Measurements from ENCODE around the gene COBL. TPM values are rescaled to one million over a fixed set of nuclear protein-coding genes. Genes with fewer than 3 reads are reported as not detected.

Gene COBL
- total RNA-seq, 4 donors from 2014 or later, result 17.2 to 59.7 (median 31.0) TPM

DNA sequence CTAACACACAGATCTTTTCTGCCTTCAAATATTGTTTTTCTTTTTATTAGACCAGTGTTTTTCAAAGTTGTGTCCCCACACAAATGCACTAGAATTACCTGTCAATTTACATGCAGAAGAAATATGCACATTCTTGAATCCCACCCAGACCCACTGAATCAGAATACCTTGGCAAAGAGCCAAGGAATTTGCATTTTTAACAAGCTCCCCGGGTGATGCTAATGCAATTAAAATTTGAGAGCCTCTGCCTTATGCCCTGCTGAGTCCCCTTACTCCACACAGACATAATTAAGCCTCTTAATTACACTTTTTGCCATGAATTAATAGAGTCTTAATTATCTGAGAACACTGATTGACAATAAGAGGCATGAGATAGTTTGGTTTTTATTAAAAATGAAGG, 332.8 kb downstream of the COBL start:
- H3K4me1 ChIP-seq, result no peaks in the 10 kb centered on the region
- H3K9me3 ChIP-seq, result peaks cover 0 to 2% (median 0%) of the 10 kb centered on the region in 3 donors
- no peak for ATAC-seq
- H3K4me3 ChIP-seq, result no peak overlapping the region
- TF ChIP-seq, protein P1, sequence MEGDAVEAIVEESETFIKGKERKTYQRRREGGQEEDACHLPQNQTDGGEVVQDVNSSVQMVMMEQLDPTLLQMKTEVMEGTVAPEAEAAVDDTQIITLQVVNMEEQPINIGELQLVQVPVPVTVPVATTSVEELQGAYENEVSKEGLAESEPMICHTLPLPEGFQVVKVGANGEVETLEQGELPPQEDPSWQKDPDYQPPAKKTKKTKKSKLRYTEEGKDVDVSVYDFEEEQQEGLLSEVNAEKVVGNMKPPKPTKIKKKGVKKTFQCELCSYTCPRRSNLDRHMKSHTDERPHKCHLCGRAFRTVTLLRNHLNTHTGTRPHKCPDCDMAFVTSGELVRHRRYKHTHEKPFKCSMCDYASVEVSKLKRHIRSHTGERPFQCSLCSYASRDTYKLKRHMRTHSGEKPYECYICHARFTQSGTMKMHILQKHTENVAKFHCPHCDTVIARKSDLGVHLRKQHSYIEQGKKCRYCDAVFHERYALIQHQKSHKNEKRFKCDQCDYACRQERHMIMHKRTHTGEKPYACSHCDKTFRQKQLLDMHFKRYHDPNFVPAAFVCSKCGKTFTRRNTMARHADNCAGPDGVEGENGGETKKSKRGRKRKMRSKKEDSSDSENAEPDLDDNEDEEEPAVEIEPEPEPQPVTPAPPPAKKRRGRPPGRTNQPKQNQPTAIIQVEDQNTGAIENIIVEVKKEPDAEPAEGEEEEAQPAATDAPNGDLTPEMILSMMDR (IDR thresholded peaks at IDR 0.05), result no peak
- no peak for TF ChIP-seq POLR2A (IDR thresholded peaks at IDR 0.05)
- TF ChIP-seq POLR2AphosphoS5 (IDR thresholded peaks at IDR 0.05), result no peak
- no peak for TF ChIP-seq EP300 (IDR thresholded peaks at IDR 0.05)
- WGBS, 2 donors (ENCODE audit: low coverage in 1 of 2), result 0% methylated on average over 1 of the region's 1 CpG; no CpG with 5 or more reads in 1 of the 2 donors
- H3K27ac ChIP-seq, result no peak overlapping the region
- no peaks in the 10 kb centered on the region for H3K36me3 ChIP-seq
- peaks cover 8% of the 10 kb centered on the region for H3K27me3 ChIP-seq

DNA sequence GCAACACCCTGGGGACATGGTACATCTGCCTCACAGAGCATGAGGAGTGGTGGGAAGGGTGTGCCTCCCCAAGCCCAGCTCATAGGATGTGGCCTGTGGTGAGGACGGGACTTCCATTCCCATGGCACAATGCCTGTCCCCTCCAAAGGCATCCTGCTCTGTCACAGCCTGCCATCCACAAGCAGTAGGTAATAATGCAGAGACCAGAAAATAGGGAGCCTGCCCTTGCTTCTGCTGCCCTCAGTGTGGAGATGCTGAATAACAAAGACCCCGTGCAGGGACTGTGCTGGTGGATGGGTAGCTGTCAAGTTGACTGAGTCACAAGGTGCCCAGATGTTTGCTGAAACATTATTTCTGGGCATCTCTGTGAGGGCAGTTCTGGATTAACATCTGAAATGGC, 334.0 kb downstream of the COBL start:
- no peak overlapping the region for H3K27ac ChIP-seq
- H3K27me3 ChIP-seq, result peaks cover 8% of the 10 kb centered on the region
- no peak overlapping the region for H3K4me3 ChIP-seq
- 63% methylated on average over 1 of the region's 2 CpGs; no CpG with 5 or more reads in 1 of the 2 donors for WGBS, 2 donors (ENCODE audit: low coverage in 1 of 2)
- no peak for ATAC-seq
- no peaks in the 10 kb centered on the region for H3K36me3 ChIP-seq
- TF ChIP-seq, protein P1 (IDR thresholded peaks at IDR 0.05), result no peak
- TF ChIP-seq POLR2A (IDR thresholded peaks at IDR 0.05) (no peak), POLR2AphosphoS5 (IDR thresholded peaks at IDR 0.05) (no peak), EP300 (IDR thresholded peaks at IDR 0.05) (no peak)
- H3K9me3 ChIP-seq, result peaks cover 0 to 6% (median 0%) of the 10 kb centered on the region in 3 donors
- H3K4me1 ChIP-seq, result no peaks in the 10 kb centered on the region

DNA sequence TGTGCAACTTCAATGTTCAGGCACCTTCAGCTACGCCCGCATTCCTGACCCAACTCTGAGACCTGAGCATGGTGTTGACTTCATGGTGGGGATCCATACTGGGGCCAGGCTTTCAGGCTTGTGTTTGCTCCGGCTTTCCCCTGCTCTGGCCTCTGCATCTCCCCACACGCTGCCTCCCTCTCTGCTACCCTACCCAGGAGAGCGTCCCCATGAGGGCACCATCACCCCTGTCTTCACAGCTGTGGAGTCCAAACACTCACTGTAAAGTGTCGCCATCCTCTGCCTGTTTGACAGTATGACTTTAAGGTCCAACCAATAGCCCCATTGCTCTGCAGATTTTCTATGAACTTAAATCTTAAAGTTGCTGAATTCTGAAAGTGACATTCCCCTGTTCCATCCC, 334.9 kb downstream of the COBL start:
- Histone ChIP-seq H3K27ac (no peak overlapping the region), H3K27me3 (peaks cover 8% of the 10 kb centered on the region), H3K4me1 (no peaks in the 10 kb centered on the region), H3K9me3 (peaks cover 0 to 6% (median 0%) of the 10 kb centered on the region in 3 donors), H3K36me3 (no peaks in the 10 kb centered on the region), H3K4me3 (no peak overlapping the region)
- no peak for ATAC-seq
- WGBS, 2 donors (ENCODE audit: low coverage in 1 of 2), result 86 to 89% methylated on average over 5 to 6 of the region's 6 CpGs
- no peak for TF ChIP-seq POLR2AphosphoS5 (IDR thresholded peaks at IDR 0.05)
- TF ChIP-seq POLR2A (IDR thresholded peaks at IDR 0.05), result no peak
- TF ChIP-seq, protein P1 (IDR thresholded peaks at IDR 0.05), result no peak
- TF ChIP-seq EP300 (IDR thresholded peaks at IDR 0.05), result no peak

DNA sequence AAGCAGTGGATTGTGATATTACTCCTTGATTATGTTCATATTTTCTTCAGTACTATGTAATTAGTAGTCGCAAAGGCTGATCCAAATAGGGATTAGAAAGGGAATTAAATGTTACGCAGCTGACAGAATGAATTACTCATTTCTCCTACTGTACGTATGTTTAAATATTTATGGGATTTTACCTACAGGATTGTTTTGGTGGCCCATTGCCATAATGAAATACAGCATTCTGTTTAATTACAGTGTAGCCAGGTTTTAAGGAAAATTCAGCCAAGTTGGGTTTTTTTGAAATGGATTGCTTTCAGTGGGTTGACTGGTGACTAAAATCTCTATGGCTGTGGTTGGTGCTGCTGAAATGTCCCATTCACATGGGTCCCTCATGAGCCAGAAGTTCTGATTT, 336.2 kb downstream of the COBL start:
- TF ChIP-seq POLR2AphosphoS5 (IDR thresholded peaks at IDR 0.05) (no peak), EP300 (IDR thresholded peaks at IDR 0.05) (no peak), POLR2A (IDR thresholded peaks at IDR 0.05) (no peak)
- TF ChIP-seq, protein P1 (IDR thresholded peaks at IDR 0.05), result no peak
- Histone ChIP-seq H3K27me3 (peaks cover 8% of the 10 kb centered on the region), H3K9me3 (peaks cover 0 to 16% (median 0%) of the 10 kb centered on the region in 3 donors), H3K4me1 (no peaks in the 10 kb centered on the region), H3K36me3 (no peaks in the 10 kb centered on the region), H3K27ac (no peak overlapping the region), H3K4me3 (no peak overlapping the region)
- WGBS, 2 donors (ENCODE audit: low coverage in 1 of 2), result 73 to 81% methylated on average over 3 of the region's 3 CpGs
- ATAC-seq, result no peak

DNA sequence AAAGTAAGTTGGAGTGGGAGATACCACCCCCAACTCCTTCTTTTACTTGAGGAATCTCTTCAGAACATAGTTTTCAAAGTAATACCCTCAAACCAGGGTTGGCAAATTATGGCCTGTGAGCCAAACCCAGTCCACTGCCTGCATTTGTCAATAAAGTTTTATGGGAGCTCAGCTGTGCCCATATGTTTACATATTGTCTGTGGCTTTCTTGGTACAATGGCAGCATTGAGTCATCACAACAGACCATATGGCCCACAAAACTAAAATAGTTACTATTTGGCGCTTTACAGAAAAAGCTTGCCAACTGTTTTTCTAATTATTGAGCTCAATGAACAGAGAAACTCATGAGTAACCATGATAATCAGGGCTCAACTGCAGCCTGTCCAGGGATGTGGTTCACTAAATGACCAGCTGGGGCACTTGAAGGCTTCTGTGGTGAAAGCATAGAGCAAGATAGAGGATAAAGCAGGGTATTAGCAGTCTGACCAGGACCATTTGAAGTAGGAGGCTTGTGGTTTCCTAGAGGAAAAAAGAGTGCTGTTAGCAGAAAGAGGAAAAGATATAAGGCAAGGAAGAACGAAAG, 337.9 kb downstream of the COBL start:
- peaks cover 0 to 16% (median 0%) of the 10 kb centered on the region in 3 donors for H3K9me3 ChIP-seq
- H3K36me3 ChIP-seq, result no peaks in the 10 kb centered on the region
- 75 to 82% methylated on average over 2 of the region's 2 CpGs for WGBS, 2 donors (ENCODE audit: low coverage in 1 of 2)
- TF ChIP-seq POLR2A (IDR thresholded peaks at IDR 0.05) (no peak), EP300 (IDR thresholded peaks at IDR 0.05) (no peak), POLR2AphosphoS5 (IDR thresholded peaks at IDR 0.05) (no peak)
- TF ChIP-seq, protein P1 (IDR thresholded peaks at IDR 0.05), result no peak
- H3K27me3 ChIP-seq, result peaks cover 8% of the 10 kb centered on the region
- ATAC-seq, result no peak
- H3K27ac ChIP-seq, result no peak overlapping the region
- no peaks in the 10 kb centered on the region for H3K4me1 ChIP-seq
- H3K4me3 ChIP-seq, result no peak overlapping the region
